Measurements from ENCODE around the gene RGS19.
"Not testable (repeated sequence)": the region's sequence is repeated elsewhere in the genome, so short reads cannot be mapped to it uniquely, and the experiment has no call there.

Gene RGS19

DNA sequence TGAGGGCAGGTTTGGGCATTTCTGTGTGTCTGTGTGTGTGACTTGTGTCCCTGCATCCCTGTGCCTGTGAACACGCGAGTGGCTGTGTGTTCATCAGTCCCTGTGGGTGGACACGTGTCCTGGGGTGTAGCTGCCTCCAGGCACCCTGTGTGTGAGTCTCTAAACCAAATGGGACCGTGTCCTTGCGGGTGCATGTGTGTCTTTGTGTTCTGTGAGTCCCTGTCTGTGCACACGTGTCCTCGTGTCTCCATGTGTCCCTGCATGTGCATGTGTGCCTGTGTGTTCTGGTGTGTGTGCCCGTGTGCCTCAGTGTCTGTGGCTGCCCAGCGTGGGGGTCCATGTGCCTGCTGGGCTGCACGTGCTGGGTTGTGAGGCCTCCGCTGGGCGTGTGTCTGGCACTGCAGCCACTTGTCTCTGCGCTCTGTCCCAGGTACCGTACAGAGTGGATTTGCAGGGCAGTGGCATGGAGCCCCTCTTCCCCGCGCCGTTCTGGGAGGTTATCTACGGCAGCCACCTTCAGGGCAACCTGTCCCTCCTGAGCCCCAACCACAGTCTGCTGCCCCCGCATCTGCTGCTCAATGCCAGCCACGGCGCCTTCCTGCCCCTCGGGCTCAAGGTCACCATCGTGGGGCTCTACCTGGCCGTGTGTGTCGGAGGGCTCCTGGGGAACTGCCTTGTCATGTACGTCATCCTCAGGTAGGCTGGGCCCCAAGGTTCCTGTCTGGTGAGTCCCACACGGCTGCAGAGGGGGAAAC is 13.1 kb upstream of the RGS19 start:
- DNase-seq = no peak

DNA sequence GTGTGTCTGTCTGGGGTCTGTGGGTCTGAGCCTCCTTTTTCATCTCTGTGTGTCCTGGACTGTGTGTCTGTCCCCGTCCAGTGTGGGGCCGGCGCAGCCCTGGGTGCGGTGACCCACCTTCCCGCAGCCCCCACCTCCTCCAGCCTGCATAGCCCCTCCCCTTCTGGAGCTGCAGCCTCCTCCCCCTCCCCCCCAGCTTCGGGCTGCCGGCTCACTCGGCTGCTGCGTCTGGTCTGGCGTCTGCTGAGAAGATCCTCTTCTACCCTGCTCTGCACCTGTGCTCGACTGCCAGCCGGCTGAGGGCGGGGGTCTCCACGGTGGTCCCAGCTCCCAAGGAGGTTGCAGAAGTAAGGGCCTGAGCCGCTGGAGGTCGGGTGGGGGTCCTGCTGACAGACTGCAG is 12.5 kb upstream of the RGS19 start:
- DNase-seq = no peak

DNA sequence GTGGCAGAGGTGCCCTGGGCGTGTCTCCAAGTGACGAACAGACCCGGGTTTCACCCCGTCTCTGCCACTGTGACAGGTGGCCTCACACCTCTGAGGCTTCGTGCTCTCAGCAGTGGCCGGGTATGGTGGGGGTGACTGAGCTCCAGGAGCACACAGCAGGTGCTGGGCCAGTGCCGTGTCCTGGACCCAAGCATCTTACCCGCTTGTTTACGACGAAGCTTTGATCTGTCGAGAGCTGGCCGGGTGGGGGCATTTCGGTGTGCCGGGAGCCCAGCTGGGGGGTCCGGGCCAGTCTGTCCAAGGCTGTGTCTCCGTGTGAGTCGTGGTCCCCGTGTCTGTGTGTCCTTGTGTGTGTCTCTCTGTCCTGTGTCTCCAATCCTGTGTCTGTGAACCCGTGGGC is 12.0 kb upstream of the RGS19 start:
- DNase-seq = no peak

DNA sequence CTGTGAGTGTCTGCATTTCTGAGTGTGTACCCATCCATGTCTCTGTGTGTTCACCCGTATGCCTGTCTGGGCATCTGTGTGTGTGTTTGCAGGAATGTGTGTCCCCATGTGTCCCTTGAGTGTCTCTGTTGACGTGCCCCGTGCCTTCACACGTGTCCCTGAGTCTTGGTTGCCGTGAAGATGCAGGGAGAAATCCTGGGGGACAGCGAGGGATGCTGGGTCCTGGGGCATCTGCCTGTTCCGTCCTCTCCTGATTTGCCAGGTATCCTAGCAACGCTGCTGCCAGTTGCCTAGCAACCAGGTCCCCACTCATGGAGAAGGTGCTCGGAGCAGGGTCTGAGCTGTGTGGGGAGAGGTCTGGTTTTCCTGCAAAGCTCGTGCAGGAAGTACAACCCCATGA is 10.8 kb upstream of the RGS19 start:
- no peak for DNase-seq

DNA sequence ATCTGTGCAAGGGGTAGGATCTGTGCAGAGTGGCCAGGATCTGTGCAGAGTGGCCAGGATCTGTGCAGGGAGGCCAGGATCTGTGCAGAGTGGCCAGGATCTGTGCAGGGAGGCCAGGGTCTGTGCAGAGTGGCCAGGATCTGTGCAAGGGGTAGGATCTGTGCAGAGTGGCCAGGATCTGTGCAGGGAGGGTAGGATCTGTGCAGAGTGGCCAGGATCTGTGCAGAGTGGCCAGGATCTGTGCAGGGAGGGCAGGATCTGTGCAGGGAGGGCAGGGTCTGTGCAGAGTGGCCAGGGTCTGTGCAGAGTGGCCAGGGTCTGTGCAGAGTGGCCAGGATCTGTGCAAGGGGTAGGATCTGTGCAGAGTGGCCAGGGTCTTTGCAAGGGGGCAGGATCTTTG is 9.3 kb upstream of the RGS19 start:
- DNase-seq = not testable (repeated sequence)

DNA sequence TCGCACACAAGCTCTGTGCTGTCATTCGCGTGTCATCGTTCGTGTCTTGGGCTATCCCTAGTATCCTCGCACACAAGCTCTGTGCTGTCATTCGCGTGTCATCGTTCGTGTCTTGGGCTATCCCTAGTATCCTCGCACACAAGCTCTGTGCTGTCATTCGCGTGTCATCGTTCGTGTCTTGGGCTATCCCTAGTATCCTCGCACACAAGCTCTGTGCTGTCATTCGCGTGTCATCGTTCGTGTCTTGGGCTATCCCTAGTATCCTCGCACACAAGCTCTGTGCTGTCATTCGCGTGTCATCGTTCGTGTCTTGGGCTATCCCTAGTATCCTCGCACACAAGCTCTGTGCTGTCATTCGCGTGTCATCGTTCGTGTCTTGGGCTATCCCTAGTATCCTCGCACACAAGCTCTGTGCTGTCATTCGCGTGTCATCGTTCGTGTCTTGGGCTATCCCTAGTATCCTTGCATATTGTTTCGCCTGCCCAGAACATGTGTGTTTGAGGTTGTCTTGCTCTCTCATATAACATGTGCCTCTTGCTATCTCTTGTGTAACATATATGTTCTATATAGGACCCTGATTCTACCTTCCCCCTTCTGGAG is 8.0 kb upstream of the RGS19 start:
- DNase-seq = not testable (repeated sequence)

DNA sequence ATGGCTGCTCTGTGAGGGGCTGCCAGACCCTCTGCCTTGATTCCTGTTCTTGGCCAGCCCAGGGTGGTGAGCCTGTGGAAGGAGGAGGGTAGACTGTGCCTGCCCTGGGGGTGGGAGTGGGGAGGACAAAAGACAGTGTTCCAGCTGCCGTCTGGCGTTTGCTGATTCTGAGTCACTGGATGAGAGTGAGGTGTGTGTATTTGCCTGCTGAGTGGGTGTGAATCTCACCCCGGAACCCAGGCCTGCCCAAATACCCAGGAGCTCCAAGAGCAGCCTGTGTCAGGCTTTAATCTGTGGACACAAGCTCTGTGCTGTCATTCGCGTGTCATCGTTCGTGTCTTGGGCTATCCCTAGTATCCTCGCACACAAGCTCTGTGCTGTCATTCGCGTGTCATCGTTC is 7.5 kb upstream of the RGS19 start:
- DNase-seq = no peak

DNA sequence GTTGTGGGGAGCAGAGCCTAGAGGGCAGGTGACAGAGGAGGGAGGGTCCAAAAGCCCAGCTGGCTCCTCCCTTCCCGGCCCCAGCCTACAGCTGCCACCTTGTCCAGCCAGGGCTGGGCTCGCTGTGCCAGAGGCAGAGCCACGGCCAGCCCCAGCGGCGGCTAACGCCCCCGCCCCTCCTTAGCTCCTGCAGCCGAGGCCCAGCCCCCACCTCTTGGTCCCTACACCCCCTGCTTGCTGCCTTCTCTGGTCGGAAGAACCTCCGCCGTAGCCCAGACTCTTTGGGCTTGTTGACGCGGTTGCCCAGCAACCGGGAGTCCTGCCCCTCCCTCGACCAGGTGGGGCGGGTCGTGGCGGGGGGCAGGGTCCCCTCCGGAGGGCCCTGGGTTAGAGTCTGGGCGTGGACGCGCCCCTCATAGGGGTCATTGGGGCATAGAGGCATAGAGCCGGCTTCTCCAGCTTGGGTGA is 5.4 kb upstream of the RGS19 start:
- no peak for DNase-seq

DNA sequence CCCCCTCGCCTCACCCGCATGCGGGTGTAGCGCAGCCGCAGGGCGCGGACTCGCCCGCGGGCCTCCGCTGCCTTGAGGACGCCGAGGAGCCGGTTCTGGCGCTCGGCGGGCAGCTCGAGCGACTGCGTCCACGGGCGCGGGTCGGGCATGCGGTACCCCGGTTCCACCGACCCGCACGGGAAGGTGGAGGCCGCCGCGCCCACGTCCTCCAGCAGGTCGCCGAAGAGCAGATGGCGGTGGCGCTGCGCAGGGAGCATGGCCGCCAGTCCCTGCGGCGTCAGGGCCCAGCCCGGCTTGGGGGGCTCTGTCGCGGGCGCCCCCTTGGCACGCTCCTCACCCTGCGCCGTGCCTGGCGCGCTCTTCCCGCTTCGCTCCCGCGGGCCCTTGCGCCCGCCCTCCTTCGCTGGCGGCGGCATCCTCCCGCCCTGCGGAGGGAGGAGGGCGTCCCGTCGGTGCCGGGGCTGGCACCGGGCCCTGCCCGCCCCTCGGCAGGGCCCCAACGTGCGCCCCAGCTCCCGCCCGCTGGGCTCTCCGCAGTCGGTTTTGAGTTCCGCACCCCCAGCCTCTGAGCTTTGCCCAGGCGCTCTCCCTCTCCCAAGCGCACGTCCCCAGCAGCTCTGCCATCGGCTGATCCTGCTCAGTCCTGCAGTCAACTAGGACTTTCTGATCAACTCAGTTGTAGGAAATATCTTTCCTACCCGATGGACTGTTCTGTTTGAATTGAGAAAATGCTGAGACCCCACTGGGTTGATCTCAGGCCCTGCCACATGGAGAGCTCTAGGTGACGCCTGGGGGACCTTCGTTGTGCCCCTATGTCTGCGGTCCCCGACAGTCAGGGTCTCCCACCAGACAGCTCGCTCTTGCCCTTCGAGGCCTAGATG is 4.7 kb upstream of the RGS19 start, which contains the start of gene LKAAEAR1:
Gene LKAAEAR1 (minus strand): TSS at position 595 of the 881 bp plus-strand sequence. CDS start 179 bp downstream, at position 416.
- DNase-seq = no peak

DNA sequence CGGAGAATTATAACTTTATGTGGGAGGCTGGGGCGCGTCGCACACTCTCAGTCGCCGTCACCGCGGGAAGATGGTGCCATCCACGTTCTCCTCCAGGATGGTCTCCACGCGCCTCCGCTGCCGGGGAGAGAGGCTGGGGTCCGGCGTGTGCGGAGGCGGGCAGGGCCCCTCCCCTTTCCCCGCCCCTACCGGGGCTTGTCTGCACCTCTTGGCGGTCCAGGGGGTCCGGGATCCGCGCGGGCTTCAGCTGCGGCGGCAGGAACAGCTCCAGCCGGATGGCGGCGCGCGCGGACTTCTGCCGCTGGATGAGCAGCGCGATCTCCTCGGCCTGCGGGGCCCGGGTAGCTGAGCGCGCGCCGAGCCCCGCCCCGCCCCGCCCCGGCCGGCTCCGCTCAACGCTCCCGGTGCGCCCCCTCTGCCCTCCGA is 4.1 kb upstream of the RGS19 start:
- DNase-seq = peak; percentile 38

DNA sequence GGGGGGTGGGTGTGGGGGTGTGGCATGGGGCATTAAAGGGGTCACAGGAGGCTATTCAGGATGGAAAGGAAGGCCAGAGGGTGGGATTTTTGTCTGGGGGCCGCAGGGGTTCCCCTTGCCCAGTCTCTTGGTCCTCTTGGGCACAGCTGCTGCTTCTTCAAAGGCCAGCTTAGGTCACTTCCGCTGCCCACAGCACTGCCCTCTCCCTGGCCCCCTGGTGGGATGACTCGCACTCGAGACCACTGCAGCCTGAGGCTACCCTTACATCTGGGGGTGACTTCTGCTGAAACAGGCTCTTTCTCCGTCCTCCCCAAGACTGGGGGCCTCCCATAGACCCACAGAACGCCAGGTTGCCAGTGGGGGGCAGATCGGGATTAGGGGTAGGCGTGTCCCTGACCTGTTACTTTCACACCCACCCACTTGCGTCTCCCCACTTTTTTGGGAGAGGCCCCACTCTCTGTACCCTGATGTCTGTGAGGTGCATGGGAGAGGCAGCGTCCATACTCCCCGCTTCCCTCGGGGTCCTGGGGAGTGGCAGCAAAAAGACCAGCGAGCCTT is 3.6 kb upstream of the RGS19 start:
- no peak for DNase-seq

DNA sequence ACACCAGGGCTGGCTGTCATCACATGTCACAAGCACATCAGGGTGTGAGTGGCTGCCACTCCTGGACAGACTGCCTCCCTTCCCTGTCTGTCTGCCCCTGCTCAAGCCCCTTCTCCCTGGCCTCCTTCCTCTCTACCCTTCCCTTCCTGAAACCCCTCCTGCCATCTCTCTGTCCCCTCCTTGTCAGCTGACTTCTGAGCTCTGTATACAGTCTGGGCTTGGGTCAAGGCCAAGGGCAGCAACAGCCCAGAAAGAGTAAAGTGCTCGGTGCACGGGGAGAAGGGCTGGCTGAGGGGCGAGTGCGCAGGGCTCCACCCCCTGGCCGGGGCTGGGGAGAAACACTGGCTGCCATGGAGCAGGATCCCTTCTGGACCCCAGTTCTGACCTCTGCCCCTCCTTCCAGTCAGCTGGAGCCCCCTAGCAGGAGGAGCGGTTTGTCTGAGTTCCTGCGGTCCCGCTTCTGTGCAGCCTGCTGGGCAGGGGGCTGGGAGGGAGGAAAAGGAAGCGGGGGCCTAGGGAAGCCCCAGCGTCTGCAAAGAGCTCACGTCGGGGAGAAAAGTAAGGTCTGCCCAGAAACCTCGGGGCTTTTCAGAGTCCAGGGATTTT is 2.9 kb upstream of the RGS19 start:
- DNase-seq = no peak

DNA sequence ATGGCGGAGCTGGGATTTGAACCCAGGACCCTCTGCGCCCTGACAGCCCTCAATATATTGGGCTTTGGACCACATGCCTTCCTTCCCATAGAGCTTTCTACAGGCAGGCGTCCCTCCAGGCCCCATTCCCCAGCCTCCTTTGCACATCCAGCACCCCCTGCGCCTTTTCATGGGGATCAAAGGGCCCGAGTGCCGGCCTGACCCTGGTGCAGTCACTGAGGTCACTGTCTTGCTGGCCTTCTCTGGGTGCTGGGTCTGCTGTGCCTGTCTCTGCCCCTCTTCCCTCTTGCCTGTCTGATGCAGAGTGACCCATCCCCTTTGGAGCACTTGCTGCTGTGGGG is 2.3 kb upstream of the RGS19 start:
- no peak for DNase-seq

DNA sequence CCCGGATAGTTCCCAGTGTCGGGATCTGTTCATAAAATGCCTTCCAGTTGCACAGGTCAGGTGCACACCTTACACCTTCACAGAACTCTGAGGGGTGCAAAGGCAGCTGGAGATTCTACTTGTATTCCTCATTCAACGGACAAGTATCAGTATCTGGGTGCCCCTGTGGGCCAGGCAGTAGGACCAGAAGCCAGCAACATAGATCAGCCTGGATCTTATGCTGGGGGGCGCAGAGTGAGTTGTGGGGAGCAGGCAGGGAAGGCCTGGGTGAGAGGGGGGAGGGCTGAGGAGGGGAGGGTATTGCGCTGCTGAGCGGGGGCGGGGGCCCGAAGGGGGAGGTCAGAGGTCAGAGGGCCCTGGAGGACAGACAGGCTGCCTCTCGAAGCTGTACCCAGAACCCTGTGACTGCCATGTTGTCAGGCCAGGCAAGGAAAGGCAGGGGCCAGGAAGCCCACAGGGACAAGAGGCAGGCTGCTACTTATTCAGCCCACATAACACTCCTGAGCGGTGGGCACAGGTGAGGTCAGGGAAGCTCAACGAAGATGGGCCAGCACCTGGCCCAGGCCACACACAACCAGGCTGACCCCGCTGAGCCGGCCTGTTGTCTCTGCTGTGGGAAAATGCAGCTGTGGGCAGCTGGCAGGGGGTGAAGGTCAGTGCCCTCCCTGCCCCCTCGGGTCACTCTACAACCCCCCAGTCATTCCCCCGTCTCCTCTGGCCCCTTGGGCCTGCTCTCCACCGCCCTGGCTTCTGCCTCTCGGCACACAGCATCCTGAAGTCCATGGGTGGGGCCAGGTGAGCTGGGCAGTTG is 1.7 kb upstream of the RGS19 start:
- DNase-seq = no peak

DNA sequence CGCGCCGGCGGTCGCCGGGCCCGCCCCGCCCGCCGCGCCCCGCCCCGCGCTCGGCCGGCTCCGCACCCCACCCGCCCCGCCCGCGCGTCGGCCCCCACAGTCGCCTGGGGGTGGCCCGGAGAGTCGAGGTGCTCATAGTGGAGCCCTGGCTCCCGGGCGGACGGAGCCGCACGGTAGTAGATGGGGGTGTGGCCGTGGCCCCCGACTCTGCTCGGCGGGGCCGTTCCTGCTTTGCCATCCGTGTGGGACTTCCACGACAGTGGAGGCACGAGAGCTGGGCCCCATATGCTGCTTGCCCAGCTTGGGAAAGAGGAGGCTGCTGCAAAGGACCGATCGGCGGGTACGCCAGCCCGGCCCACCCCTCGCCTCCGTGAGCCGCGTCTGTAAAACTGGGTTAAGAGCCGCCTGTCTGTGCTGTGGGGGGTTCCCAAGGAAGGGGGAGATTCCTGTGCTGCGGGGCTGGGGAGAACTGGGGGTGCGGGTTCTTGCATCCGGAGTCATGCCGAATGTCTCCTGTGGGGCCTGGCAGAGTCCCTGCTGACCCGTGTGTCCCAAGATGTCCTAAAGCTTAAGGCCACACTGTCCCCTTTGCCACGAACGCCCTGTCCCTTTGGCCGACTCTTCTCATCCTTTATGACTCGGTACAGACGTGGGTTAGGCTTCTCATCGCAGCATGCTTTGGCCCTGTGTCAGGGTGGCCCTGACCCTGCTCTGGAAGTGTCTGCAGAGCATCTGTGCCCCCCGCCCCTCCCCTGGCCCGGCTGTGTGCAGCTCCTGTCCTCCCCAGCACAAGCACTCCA is 895 bp upstream of the RGS19 start, which contains the start of gene OPRL1:
Gene OPRL1 (plus strand): TSS at position 70 of the 800 bp plus-strand sequence. CDS start 12,639 bp downstream, outside the sequence.
- no peak for DNase-seq

DNA sequence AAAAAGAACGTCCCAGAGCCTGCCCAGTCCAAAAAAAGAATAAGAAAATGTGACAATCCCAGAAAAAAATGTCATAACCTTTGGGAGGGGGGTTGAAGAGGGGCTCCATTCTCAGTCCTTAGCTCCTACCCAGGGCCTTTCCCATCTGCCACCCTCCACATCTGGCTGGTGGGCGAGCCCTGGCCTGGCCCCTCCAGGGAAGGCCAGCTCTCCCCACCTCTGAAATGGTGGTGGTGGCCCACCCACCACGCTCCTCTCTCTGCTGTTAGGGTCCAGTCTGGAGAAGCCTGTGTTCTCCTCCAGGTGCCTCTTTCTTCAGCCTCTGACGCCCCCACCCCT is 415 bp downstream of the RGS19 start:
- DNase-seq = no peak

DNA sequence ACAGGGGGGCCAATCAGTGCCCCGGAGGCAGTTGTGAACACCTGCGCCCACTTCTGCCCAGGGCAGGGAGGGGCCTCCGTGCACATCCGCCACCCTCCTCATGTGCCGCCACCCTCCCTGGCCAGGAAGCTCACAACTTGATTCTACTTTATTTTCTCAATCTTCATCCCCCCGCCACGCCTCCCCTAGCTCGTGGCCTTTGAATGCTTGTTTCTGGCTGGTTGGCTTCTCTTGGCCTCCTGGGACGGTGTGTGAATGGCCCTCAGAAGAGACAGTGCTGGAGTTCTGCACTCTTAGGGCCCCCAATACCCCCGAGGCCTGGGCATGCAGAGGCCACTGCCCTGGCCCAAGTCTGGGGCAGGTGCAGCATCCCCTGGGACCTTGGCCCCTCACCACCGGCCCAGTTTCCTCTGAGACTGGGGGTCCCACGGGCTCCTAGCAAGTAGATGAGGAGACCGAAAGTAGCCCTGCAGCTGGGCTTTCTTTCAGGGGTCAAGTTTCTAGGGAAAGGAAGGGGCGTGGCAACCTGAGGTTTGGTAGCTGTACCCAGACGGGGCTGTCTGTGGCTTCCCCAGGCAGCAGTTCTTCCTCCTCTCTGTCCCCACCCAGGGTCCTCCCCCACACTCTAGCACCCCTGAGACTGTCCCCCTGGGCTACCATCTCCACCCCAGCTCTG is 1.3 kb downstream of the RGS19 start:
- DNase-seq = no peak

DNA sequence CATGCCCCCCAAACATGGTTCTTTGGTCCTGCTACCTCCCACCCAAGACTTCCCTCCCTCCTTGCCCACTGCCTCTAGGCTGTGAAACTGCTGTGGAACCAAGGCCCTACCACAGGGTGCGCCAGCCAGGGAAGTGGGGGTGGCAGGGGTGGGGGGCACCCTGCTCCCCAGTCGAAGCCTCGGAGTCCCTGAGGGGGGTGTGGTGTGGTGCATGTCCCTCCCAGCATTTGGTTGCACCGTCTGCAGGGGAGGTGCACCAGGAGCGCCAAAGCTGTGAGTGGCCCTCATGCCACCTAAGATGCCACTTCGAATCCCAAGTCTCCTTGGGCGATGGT is 1.8 kb downstream of the RGS19 start:
- no peak for DNase-seq

DNA sequence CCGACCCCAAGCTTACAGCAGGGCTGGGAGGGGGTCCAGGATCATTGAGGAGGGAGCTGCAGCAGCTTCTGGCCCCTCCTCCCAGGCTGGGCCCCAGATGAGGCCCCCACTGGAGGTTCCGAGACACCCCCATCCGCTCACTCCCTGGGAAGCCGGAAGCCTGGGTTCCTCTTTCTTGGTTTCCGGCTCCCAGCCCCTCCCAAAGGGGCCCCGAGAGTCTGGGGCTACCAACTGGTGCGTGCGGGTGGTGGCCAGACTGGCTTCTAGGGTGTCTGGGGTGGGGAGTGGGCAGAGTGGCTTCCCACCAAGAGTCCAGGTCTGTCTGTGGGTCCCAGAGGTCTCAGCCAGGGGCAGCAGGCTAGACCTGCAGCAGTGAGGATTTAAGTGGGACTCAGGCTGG is 2.2 kb downstream of the RGS19 start:
- no peak for DNase-seq

Data from amniotic stem cell (primary cell).